ENCODE results near the gene TDRD9.

DNA sequence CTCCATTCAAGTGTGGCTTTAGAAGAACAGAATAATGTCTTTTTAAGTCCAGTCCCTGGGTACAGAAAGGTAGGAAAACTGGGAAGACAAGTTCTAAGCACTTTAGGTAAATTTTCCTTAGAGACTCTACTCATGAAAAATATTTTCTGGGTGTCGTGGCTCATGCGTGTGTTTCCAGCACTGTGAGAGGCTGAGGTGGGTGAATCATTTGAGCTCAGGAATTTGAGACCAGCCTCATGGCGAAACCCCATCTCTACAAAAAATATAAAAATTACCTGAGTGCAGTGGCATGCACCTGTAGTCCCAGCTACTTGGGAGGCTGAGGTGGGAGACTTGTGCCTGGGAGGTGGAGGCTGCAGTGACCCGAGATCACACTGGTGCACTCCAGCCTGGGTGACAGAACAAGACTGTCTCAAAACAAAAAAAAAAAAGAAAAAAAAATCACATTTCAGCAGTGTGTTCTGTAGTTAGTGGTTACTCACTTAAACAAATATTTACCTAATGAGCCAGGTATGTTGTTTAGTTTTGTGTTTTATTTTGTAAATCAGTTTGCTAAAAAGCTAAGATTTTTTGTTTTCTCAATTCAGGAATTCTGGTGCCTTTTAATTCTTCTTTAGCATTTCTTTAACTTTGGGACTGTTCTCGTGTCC, 66.4 kb downstream of the TDRD9 start:
- TF ChIP-seq EZH2 (IDR thresholded peaks at IDR 0.05; ENCODE audit: insufficient read depth, poor library complexity, severe bottlenecking) (no peak), EZH2phosphoT487 (IDR thresholded peaks at IDR 0.05; ENCODE audit: insufficient read depth, low read depth) (no peak)
